ENCODE results near the gene SBF2. TPM values are rescaled to one million over a fixed set of nuclear protein-coding genes. Genes with fewer than 3 reads are reported as not detected.
"Not testable (repeated sequence)": the region's sequence is repeated elsewhere in the genome, so short reads cannot be mapped to it uniquely, and the experiment has no call there.

Gene SBF2
- total RNA-seq, 2 experiments from 2014 or later = 15.8 to 18.6 TPM

GRCh38 chr11:9971894-9972293, 322.1 kb downstream of the SBF2 start:
- ATAC-seq (ENCODE audit: low read depth) = no peak

GRCh38 chr11:9969068-9969467, 325.0 kb downstream of the SBF2 start:
- H3K36me3 Mint-ChIP-seq = no peaks in the 10 kb centered on the region
- H3K4me1 Mint-ChIP-seq = no peaks in the 10 kb centered on the region
- no peak overlapping the region for H3K4me3 Mint-ChIP-seq
- DNase-seq = no peak
- no peaks in the 10 kb centered on the region for H3K9me3 Mint-ChIP-seq
- POLR2A ChIA-PET = no interaction called here
- H3K27ac Mint-ChIP-seq = no peak overlapping the region
- no peak for ATAC-seq (ENCODE audit: low read depth)
- no peaks in the 10 kb centered on the region for H3K27me3 Mint-ChIP-seq

More at GRCh38 chr11:9971894-9972293, 322.1 kb downstream of the SBF2 start:
- H3K4me3 Mint-ChIP-seq = no peak overlapping the region
- no peak for DNase-seq
- no peaks in the 10 kb centered on the region for H3K9me3 Mint-ChIP-seq
- H3K27ac Mint-ChIP-seq = no peak overlapping the region
- H3K4me1 Mint-ChIP-seq = no peaks in the 10 kb centered on the region
- H3K27me3 Mint-ChIP-seq = no peaks in the 10 kb centered on the region
- POLR2A ChIA-PET = no interaction called here
- H3K36me3 Mint-ChIP-seq = no peaks in the 10 kb centered on the region

GRCh38 chr11:9962722-9963121, 331.3 kb downstream of the SBF2 start:
- Mint-ChIP-seq H3K4me1 (no peaks in the 10 kb centered on the region), H3K27me3 (no peaks in the 10 kb centered on the region), H3K4me3 (no peak overlapping the region), H3K9me3 (no peaks in the 10 kb centered on the region), H3K36me3 (no peaks in the 10 kb centered on the region), H3K27ac (no peak overlapping the region)
- ATAC-seq (ENCODE audit: low read depth) (no peak), DNase-seq (no peak)
- POLR2A ChIA-PET = no interaction called here

GRCh38 chr11:9957072-9957471, 336.9 kb downstream of the SBF2 start:
- Mint-ChIP-seq H3K9me3 (no peaks in the 10 kb centered on the region), H3K36me3 (no peaks in the 10 kb centered on the region), H3K27me3 (no peaks in the 10 kb centered on the region), H3K27ac (no peak overlapping the region), H3K4me1 (no peaks in the 10 kb centered on the region), H3K4me3 (no peak overlapping the region)
- no peak for ATAC-seq (ENCODE audit: low read depth)
- POLR2A ChIA-PET = no interaction called here
- DNase-seq = no peak

GRCh38 chr11:9956483-9956882, 337.5 kb downstream of the SBF2 start:
- ATAC-seq (ENCODE audit: low read depth) (no peak), DNase-seq (no peak)
- H3K27me3 Mint-ChIP-seq = no peaks in the 10 kb centered on the region
- no peaks in the 10 kb centered on the region for H3K9me3 Mint-ChIP-seq
- H3K4me1 Mint-ChIP-seq = no peaks in the 10 kb centered on the region
- no peak overlapping the region for H3K27ac Mint-ChIP-seq
- no peaks in the 10 kb centered on the region for H3K36me3 Mint-ChIP-seq
- POLR2A ChIA-PET = no interaction called here
- H3K4me3 Mint-ChIP-seq = no peak overlapping the region

- H3K36me3 Mint-ChIP-seq = no peaks in the 10 kb centered on the region
- POLR2A ChIA-PET = no interaction called here
- no peak overlapping the region for H3K4me3 Mint-ChIP-seq
- DNase-seq (no peak), ATAC-seq (ENCODE audit: low read depth) (no peak)
- H3K27ac Mint-ChIP-seq = no peak overlapping the region
- no peaks in the 10 kb centered on the region for H3K27me3 Mint-ChIP-seq
- H3K4me1 Mint-ChIP-seq = no peaks in the 10 kb centered on the region
- no peaks in the 10 kb centered on the region for H3K9me3 Mint-ChIP-seq
Measured at GRCh38 chr11:9955391-9955790, 338.6 kb downstream of the SBF2 start.

GRCh38 chr11:9953994-9954626, 339.9 kb downstream of the SBF2 start:
- POLR2A ChIA-PET = no interaction called here
- DNase-seq (no peak), ATAC-seq (ENCODE audit: low read depth) (no peak)
- H3K4me1 Mint-ChIP-seq = no peaks in the 10 kb centered on the region
- no peak overlapping the region for H3K4me3 Mint-ChIP-seq
- H3K36me3 Mint-ChIP-seq = no peaks in the 10 kb centered on the region
- no peaks in the 10 kb centered on the region for H3K9me3 Mint-ChIP-seq
- H3K27ac Mint-ChIP-seq = no peak overlapping the region
- no peaks in the 10 kb centered on the region for H3K27me3 Mint-ChIP-seq

- ATAC-seq (ENCODE audit: low read depth) (no peak), DNase-seq (no peak)
- Mint-ChIP-seq H3K4me3 (no peak overlapping the region), H3K27ac (no peak overlapping the region), H3K27me3 (no peaks in the 10 kb centered on the region), H3K36me3 (no peaks in the 10 kb centered on the region), H3K4me1 (no peaks in the 10 kb centered on the region), H3K9me3 (no peaks in the 10 kb centered on the region)
- POLR2A ChIA-PET = no interaction called here
Measured at GRCh38 chr11:9952511-9953196, 341.4 kb downstream of the SBF2 start.

- Mint-ChIP-seq H3K4me1 (no peaks in the 10 kb centered on the region), H3K4me3 (no peak overlapping the region), H3K27me3 (no peaks in the 10 kb centered on the region), H3K9me3 (no peaks in the 10 kb centered on the region), H3K27ac (no peak overlapping the region), H3K36me3 (no peaks in the 10 kb centered on the region)
- ATAC-seq (ENCODE audit: low read depth) = no peak
- POLR2A ChIA-PET = no interaction called here
- DNase-seq = no peak
Measured at GRCh38 chr11:9951807-9952206, 342.2 kb downstream of the SBF2 start.

- H3K9me3 Mint-ChIP-seq = no peaks in the 10 kb centered on the region
- no peaks in the 10 kb centered on the region for H3K27me3 Mint-ChIP-seq
- POLR2A ChIA-PET = no interaction called here
- peaks cover 6% of the 10 kb centered on the region for H3K36me3 Mint-ChIP-seq
- DNase-seq = no peak
- no peak overlapping the region for H3K4me3 Mint-ChIP-seq
- H3K4me1 Mint-ChIP-seq = no peaks in the 10 kb centered on the region
- H3K27ac Mint-ChIP-seq = no peak overlapping the region
- ATAC-seq (ENCODE audit: low read depth) = no peak
Measured at GRCh38 chr11:9950462-9950861, 343.6 kb downstream of the SBF2 start.

- Mint-ChIP-seq H3K27me3 (no peaks in the 10 kb centered on the region), H3K9me3 (peaks cover 1% of the 10 kb centered on the region), H3K4me1 (no peaks in the 10 kb centered on the region), H3K27ac (no peak overlapping the region), H3K36me3 (peaks cover 13% of the 10 kb centered on the region), H3K4me3 (no peak overlapping the region)
- POLR2A ChIA-PET = interaction anchor here (0.7 kb wide), 1 partner anchor 164 kb away, joined by 3 read pairs; no protein-coding TSS in a partner anchor
- DNase-seq (no peak), ATAC-seq (ENCODE audit: low read depth) (no peak)
Measured at GRCh38 chr11:9947231-9947864, 346.7 kb downstream of the SBF2 start.

- not testable (repeated sequence) for H3K27me3 Mint-ChIP-seq, H3K27ac Mint-ChIP-seq
Measured at GRCh38 chr11:9945680-9946079, 348.3 kb downstream of the SBF2 start.

GRCh38 chr11:9943386-9944110, 350.5 kb downstream of the SBF2 start:
- no peak overlapping the region for H3K4me3 Mint-ChIP-seq
- peaks cover 1% of the 10 kb centered on the region for H3K9me3 Mint-ChIP-seq
- POLR2A ChIA-PET = no interaction called here
- H3K4me1 Mint-ChIP-seq = no peaks in the 10 kb centered on the region
- DNase-seq (no peak), ATAC-seq (ENCODE audit: low read depth) (no peak)
- peaks cover 13% of the 10 kb centered on the region for H3K36me3 Mint-ChIP-seq
- no peaks in the 10 kb centered on the region for H3K27me3 Mint-ChIP-seq
- no peak overlapping the region for H3K27ac Mint-ChIP-seq

More at GRCh38 chr11:9945680-9946079, 348.3 kb downstream of the SBF2 start:
- H3K4me1 Mint-ChIP-seq; ATAC-seq (ENCODE audit: low read depth); H3K4me3 Mint-ChIP-seq; POLR2A ChIA-PET; DNase-seq; H3K9me3 Mint-ChIP-seq: not testable (repeated sequence)
- H3K36me3 Mint-ChIP-seq = peaks cover 13% of the 10 kb centered on the region
